Measurements from ENCODE around the gene ABL1. TPM values are rescaled to one million over a fixed set of nuclear protein-coding genes. Genes with fewer than 3 reads are reported as not detected.
A peak's percentile ranks its signal among the peaks of the same experiment; 100 is the strongest.

The ABL1 gene
- total and polyA plus RNA-seq, 2 of the 13 experiments (the other 11 are each of a cell fraction or from before 2014, with no cell fraction given): 10.8 to 20.4 TPM

DNA sequence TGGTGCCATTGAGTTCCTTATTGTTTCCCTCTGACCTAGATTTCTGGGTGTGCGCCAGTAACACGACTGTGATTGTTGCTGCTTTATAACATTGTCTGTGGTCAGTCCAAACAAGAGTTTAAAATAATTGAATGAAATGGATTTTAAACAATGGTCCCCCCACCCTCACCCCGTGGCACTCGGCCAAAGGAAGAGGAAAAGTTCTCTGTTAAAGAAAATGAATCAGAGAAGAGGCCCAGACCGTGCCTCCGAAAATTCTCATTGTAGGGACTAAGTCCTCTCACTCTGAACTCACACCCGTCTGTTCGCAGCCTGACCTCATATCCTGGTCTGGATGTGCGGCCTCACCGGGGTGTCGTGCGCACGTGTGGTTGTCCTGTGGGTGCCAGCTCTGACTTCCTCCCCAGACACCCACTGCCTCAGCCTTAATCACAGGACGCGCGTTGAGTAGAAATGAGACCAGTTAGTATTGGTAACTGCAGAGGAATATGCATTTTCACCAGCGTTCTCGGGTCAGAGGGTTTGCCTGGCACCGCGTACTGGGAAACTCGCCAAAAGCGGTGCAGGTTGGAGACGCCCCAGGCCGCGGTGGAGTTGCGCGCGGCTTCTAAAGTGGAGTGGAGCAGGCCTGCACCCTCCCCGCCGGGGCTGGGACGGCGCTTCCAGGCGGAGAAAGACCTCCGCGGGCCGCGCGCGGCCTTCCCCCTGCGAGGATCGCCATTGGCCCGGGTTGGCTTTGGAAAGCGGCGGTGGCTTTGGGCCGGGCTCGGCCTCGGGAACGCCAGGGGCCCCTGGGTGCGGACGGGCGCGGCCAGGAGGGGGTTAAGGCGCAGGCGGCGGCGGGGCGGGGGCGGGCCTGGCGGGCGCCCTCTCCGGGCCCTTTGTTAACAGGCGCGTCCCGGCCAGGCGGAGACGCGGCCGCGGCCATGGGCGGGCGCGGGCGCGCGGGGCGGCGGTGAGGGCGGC is at the start of gene ABL1 (continued):
- TF ChIP-seq GFI1 (CRISPR knock-in tag; IDR thresholded peaks at IDR 0.05; ENCODE audit: borderline replicate concordance) (0 out of 2 replicates have a peak, but pooled peaks have one; percentile 60), ZFP62 (CRISPR knock-in tag; IDR thresholded peaks at IDR 0.05) (no peak), HMGA1 (CRISPR knock-in tag; conservative IDR thresholded peaks at IDR 0.05) (no peak), FOXC1 (CRISPR knock-in tag; IDR thresholded peaks at IDR 0.05; ENCODE audit: borderline replicate concordance) (peak; percentile 31; the same call in 1 of the 2 replicates), RXRB (CRISPR knock-in tag; IDR thresholded peaks at IDR 0.05; ENCODE audit: borderline replicate concordance) (peak; percentile 33; the same call in 1 of the 2 replicates), REL (CRISPR knock-in tag; conservative IDR thresholded peaks at IDR 0.05) (0 out of 2 replicates have a peak, but pooled peaks have one; percentile 35), HDAC1 (CRISPR knock-in tag; IDR thresholded peaks at IDR 0.05) (peak; percentile 49; the same call in 1 of the 2 replicates), ZNF430 (CRISPR knock-in tag; IDR thresholded peaks at IDR 0.05) (peak; percentile 73; the same call in 1 of the 2 replicates), BRD4 (CRISPR knock-in tag; IDR thresholded peaks at IDR 0.05) (peak; percentile 81; the same call in 1 of the 2 replicates), SALL2 (CRISPR knock-in tag; IDR thresholded peaks at IDR 0.05) (peak; percentile 81), SIX1 (CRISPR knock-in tag; IDR thresholded peaks at IDR 0.05; ENCODE audit: borderline replicate concordance) (no peak), HNF4A (CRISPR knock-in tag; IDR thresholded peaks at IDR 0.05) (0 out of 2 replicates have a peak, but pooled peaks have one; percentile 25), ZNF143 (CRISPR knock-in tag; IDR thresholded peaks at IDR 0.05) (0 out of 2 replicates have a peak, but pooled peaks have one; percentile 30), ZNF121 (CRISPR knock-in tag; IDR thresholded peaks at IDR 0.05) (0 out of 2 replicates have a peak, but pooled peaks have one; percentile 27), TMF1 (CRISPR knock-in tag; IDR thresholded peaks at IDR 0.05; ENCODE audit: low read depth) (0 out of 2 replicates have a peak, but pooled peaks have one; percentile 27), MIER3 (CRISPR knock-in tag; IDR thresholded peaks at IDR 0.05; ENCODE audit: borderline replicate concordance) (peak; percentile 63; the same call in 1 of the 2 replicates), ZBTB7B (CRISPR knock-in tag; IDR thresholded peaks at IDR 0.05) (peak; percentile 58; the same call in 1 of the 2 replicates), ARNT2 (CRISPR knock-in tag; IDR thresholded peaks at IDR 0.05; ENCODE audit: low read depth) (peak; percentile 72)
- TF ChIP-seq, protein P1, sequence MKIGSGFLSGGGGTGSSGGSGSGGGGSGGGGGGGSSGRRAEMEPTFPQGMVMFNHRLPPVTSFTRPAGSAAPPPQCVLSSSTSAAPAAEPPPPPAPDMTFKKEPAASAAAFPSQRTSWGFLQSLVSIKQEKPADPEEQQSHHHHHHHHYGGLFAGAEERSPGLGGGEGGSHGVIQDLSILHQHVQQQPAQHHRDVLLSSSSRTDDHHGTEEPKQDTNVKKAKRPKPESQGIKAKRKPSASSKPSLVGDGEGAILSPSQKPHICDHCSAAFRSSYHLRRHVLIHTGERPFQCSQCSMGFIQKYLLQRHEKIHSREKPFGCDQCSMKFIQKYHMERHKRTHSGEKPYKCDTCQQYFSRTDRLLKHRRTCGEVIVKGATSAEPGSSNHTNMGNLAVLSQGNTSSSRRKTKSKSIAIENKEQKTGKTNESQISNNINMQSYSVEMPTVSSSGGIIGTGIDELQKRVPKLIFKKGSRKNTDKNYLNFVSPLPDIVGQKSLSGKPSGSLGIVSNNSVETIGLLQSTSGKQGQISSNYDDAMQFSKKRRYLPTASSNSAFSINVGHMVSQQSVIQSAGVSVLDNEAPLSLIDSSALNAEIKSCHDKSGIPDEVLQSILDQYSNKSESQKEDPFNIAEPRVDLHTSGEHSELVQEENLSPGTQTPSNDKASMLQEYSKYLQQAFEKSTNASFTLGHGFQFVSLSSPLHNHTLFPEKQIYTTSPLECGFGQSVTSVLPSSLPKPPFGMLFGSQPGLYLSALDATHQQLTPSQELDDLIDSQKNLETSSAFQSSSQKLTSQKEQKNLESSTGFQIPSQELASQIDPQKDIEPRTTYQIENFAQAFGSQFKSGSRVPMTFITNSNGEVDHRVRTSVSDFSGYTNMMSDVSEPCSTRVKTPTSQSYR (CRISPR knock-in tag; IDR thresholded peaks at IDR 0.05; ENCODE audit: borderline replicate concordance): 0 out of 2 replicates have a peak, but pooled peaks have one; percentile 11
- TF ChIP-seq, protein P2, sequence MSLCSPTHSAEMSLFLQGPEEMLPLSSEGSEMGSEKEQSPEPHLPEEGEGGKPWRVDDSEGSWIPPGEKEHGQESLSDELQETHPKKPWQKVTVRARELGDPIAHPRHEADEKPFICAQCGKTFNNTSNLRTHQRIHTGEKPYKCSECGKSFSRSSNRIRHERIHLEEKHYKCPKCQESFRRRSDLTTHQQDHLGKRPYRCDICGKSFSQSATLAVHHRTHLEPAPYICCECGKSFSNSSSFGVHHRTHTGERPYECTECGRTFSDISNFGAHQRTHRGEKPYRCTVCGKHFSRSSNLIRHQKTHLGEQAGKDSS (CRISPR knock-in tag; IDR thresholded peaks at IDR 0.05; ENCODE audit: borderline replicate concordance, low read depth): peak; percentile 52; the same call in 1 of the 2 replicates

All from HepG2 (cell line).